Adipocyte (in vitro differentiated cells): ENCODE results near the gene BMP2K.

Experiments used
- DNase-seq: peaks from one replicate; pipeline ENCODE4 v3.0.0-alpha.2; 2015; ENCODE audit warnings: low read depth
- H3K27me3 ChIP-seq: replicated peaks from 2 replicates; pipeline ENCODE4 v1.7.0; 2013; ENCODE audit warnings: mild to moderate bottlenecking, low read length, moderate library complexity; ENCODE audit not compliant: control insufficient read depth, insufficient read depth
- H3K36me3 ChIP-seq: 2 replicates; pipeline ENCODE4 v1.7.0; 2013; ENCODE audit warnings: low read length, mild to moderate bottlenecking, moderate library complexity; ENCODE audit not compliant: control insufficient read depth, insufficient read depth, severe bottlenecking
- H3K4me1 ChIP-seq: 2 replicates; pipeline ENCODE4 v1.7.0; 2013; ENCODE audit warnings: mild to moderate bottlenecking, low read length, moderate library complexity; ENCODE audit not compliant: control insufficient read depth, insufficient read depth
- H3K4me3 ChIP-seq: 2 replicates; pipeline ENCODE4 v1.7.0; 2013; ENCODE audit warnings: mild to moderate bottlenecking, low read length, moderate library complexity
- H3K9ac ChIP-seq: 2 replicates; pipeline ENCODE4 v1.7.0; 2013; ENCODE audit warnings: mild to moderate bottlenecking, low read length, moderate library complexity
- H3K9me3 ChIP-seq: 2 replicates; pipeline ENCODE4 v1.7.0; 2013; ENCODE audit warnings: mild to moderate bottlenecking, low read length, moderate library complexity; ENCODE audit not compliant: control insufficient read depth

BMP2K gene

GRCh38 chr4:78776079-78776728 lies at the start of gene BMP2K:
Gene BMP2K, plus strand, starts transcription at chr4:78776350. Its CDS starts 194 bp downstream, at chr4:78776544.
- no peaks in the 10 kb centered on the region for H3K9me3 ChIP-seq
- H3K4me3 ChIP-seq, result peak within 1 kb of the TSS; percentile 90
- peak; percentile 93 for DNase-seq
- H3K27me3 ChIP-seq, result no peaks in the 10 kb centered on the region
- H3K36me3 ChIP-seq, result no peaks in the 10 kb centered on the region
- H3K9ac ChIP-seq, result peak within 1 kb of the TSS; percentile 98
- H3K4me1 ChIP-seq, result peaks cover 26% of the 10 kb centered on the region

- Histone ChIP-seq H3K9me3 (no peaks in the 10 kb centered on the region), H3K4me1 (no peaks in the 10 kb centered on the region), H3K9ac (no peak overlapping the region), H3K4me3 (no peak overlapping the region), H3K36me3 (no peaks in the 10 kb centered on the region), H3K27me3 (no peaks in the 10 kb centered on the region)
- no peak for DNase-seq
Measured at GRCh38 chr4:78726546-78726945, 49.6 kb upstream of the BMP2K start.

- H3K27me3 ChIP-seq, result no peaks in the 10 kb centered on the region
Measured at GRCh38 chr4:78732332-78733104, 43.6 kb upstream of the BMP2K start.

GRCh38 chr4:78734441-78735162 lies 41.5 kb upstream of the BMP2K start:
- DNase-seq, result peak; percentile 0
- Histone ChIP-seq H3K9ac (no peak overlapping the region), H3K36me3 (no peaks in the 10 kb centered on the region), H3K4me3 (no peak overlapping the region), H3K27me3 (no peaks in the 10 kb centered on the region), H3K4me1 (no peaks in the 10 kb centered on the region), H3K9me3 (peaks cover 4% of the 10 kb centered on the region)

More at GRCh38 chr4:78732332-78733104, 43.6 kb upstream of the BMP2K start:
- no peak overlapping the region for H3K9ac ChIP-seq
- H3K4me1 ChIP-seq, result no peaks in the 10 kb centered on the region
- DNase-seq, result no peak
- H3K4me3 ChIP-seq, result no peak overlapping the region
- peaks cover 4% of the 10 kb centered on the region for H3K9me3 ChIP-seq
- H3K36me3 ChIP-seq, result no peaks in the 10 kb centered on the region

- no peak overlapping the region for H3K9ac ChIP-seq
- no peaks in the 10 kb centered on the region for H3K4me1 ChIP-seq
- peaks cover 4% of the 10 kb centered on the region for H3K9me3 ChIP-seq
- no peaks in the 10 kb centered on the region for H3K36me3 ChIP-seq
- no peak for DNase-seq
- H3K4me3 ChIP-seq, result no peak overlapping the region
- H3K27me3 ChIP-seq, result no peaks in the 10 kb centered on the region
Measured at GRCh38 chr4:78735697-78736096, 40.5 kb upstream of the BMP2K start.

GRCh38 chr4:78737035-78737434 lies 39.1 kb upstream of the BMP2K start:
- H3K4me1 ChIP-seq, result no peaks in the 10 kb centered on the region
- no peak for DNase-seq
- H3K9me3 ChIP-seq, result peaks cover 4% of the 10 kb centered on the region
- no peak overlapping the region for H3K9ac ChIP-seq
- no peaks in the 10 kb centered on the region for H3K27me3 ChIP-seq
- no peak overlapping the region for H3K4me3 ChIP-seq
- no peaks in the 10 kb centered on the region for H3K36me3 ChIP-seq

GRCh38 chr4:78737973-78738372 lies 38.2 kb upstream of the BMP2K start:
- Histone ChIP-seq H3K9ac (no peak overlapping the region), H3K36me3 (no peaks in the 10 kb centered on the region), H3K4me3 (no peak overlapping the region), H3K9me3 (peaks cover 4% of the 10 kb centered on the region), H3K4me1 (no peaks in the 10 kb centered on the region), H3K27me3 (no peaks in the 10 kb centered on the region)
- no peak for DNase-seq

- Histone ChIP-seq H3K36me3 (no peaks in the 10 kb centered on the region), H3K27me3 (no peaks in the 10 kb centered on the region), H3K4me3 (no peak overlapping the region), H3K9me3 (no peaks in the 10 kb centered on the region), H3K4me1 (peaks cover 6% of the 10 kb centered on the region), H3K9ac (no peak overlapping the region)
- DNase-seq, result no peak
Measured at GRCh38 chr4:78742300-78742699, 33.9 kb upstream of the BMP2K start.

GRCh38 chr4:78747475-78747922 lies 28.7 kb upstream of the BMP2K start:
- peak; percentile 74 for DNase-seq
- H3K27me3 ChIP-seq, result no peaks in the 10 kb centered on the region
- peaks cover 30% of the 10 kb centered on the region for H3K4me1 ChIP-seq
- no peaks in the 10 kb centered on the region for H3K9me3 ChIP-seq
- no peak overlapping the region for H3K4me3 ChIP-seq
- no peaks in the 10 kb centered on the region for H3K36me3 ChIP-seq
- no peak overlapping the region for H3K9ac ChIP-seq

GRCh38 chr4:78748381-78748780 lies 27.8 kb upstream of the BMP2K start:
- Histone ChIP-seq H3K9ac (no peak overlapping the region), H3K4me3 (no peak overlapping the region), H3K36me3 (no peaks in the 10 kb centered on the region), H3K9me3 (no peaks in the 10 kb centered on the region), H3K27me3 (no peaks in the 10 kb centered on the region), H3K4me1 (peaks cover 30% of the 10 kb centered on the region)
- DNase-seq, result no peak

- peak; percentile 11 for DNase-seq
- Histone ChIP-seq H3K9me3 (no peaks in the 10 kb centered on the region), H3K27me3 (no peaks in the 10 kb centered on the region), H3K4me1 (peaks cover 30% of the 10 kb centered on the region), H3K9ac (no peak overlapping the region), H3K4me3 (no peak overlapping the region), H3K36me3 (no peaks in the 10 kb centered on the region)
Measured at GRCh38 chr4:78749258-78749971, 26.7 kb upstream of the BMP2K start.
